H1 (cell line): ENCODE data around the gene SIK3.

ENCODE experiments used
- CBX8 ChIP-seq: fragments of 300-800, 300-1000 bp; sonication (generic); IDR thresholded peaks from 2 replicates; pipeline ENCODE4 v1.7.1; 2016; ENCODE audit warnings: low read depth, low read length, borderline replicate concordance
- CHD2 ChIP-seq: IDR thresholded peaks from 2 replicates; pipeline ENCODE4 v1.6.1; 2012; ENCODE audit warnings: low read length, improper control_type of control experiment
- EP300 ChIP-seq, 2 experiments: IDR thresholded peaks; 1 replicate in 1 of 2; 2 replicates in 1 of 2; pipeline ENCODE4 v1.6.1; 2011 to 2012; ENCODE audit warnings: low read depth in 2 of 2, low read length in 2 of 2, mild to moderate bottlenecking in 2 of 2, borderline replicate concordance in 1 of 2, inconsistent platforms in 1 of 2, moderate library complexity in 1 of 2
- HDAC2 ChIP-seq, 2 experiments: fragments of 300-600 bp in 1 of 2; sonication (generic) in 1 of 2; IDR thresholded peaks; 2 replicates each; pipeline ENCODE4 v1.6.1; 2011 to 2012; ENCODE audit warnings: low read depth in 2 of 2, low read length in 2 of 2, mild to moderate bottlenecking in 2 of 2, moderate library complexity in 2 of 2, borderline replicate concordance in 1 of 2, inconsistent platforms in 1 of 2
- KDM1A ChIP-seq: fragments of 200-600, 300-600 bp; sonication (generic); IDR thresholded peaks from 2 replicates; pipeline ENCODE4 v1.7.1; 2016; ENCODE audit warnings: mild to moderate bottlenecking, low read length, borderline replicate concordance
- MAFK ChIP-seq: IDR thresholded peaks from 2 replicates; pipeline ENCODE4 v1.6.1; 2012; ENCODE audit warnings: low read depth, mild to moderate bottlenecking, improper control_type of control experiment, low read length
- PHF8 ChIP-seq: fragments of 200-600 bp; sonication (generic); conservative IDR thresholded peaks from 2 replicates; pipeline ENCODE4 v1.7.1; 2012; ENCODE audit warnings: low read depth, mild to moderate bottlenecking, inconsistent platforms, low read length, moderate library complexity
- POLR2AphosphoS5 ChIP-seq: IDR thresholded peaks from 2 replicates; pipeline ENCODE4 v1.6.1; 2011; ENCODE audit warnings: low read depth, low read length
- RFX5 ChIP-seq: IDR thresholded peaks from 2 replicates; pipeline ENCODE4 v1.6.1; 2011; ENCODE audit warnings: low read depth, low read length, improper control_type of control experiment, borderline replicate concordance
- RXRA ChIP-seq: IDR thresholded peaks from 2 replicates; pipeline ENCODE4 v1.6.1; 2011; ENCODE audit warnings: low read depth, mild to moderate bottlenecking, low read length, moderate library complexity; ENCODE audit not compliant: insufficient read depth
- SP2 ChIP-seq: IDR thresholded peaks from 2 replicates; pipeline ENCODE4 v1.6.1; 2012; ENCODE audit warnings: mild to moderate bottlenecking, low read length, inconsistent platforms
- TAF1 ChIP-seq: IDR thresholded peaks from 2 replicates; pipeline ENCODE4 v1.6.1; 2011; ENCODE audit warnings: mild to moderate bottlenecking, low read depth, low read length
- TF ChIP-seq, protein P1 (sequence below), 3 experiments: IDR thresholded peaks; 1 replicate in 2 of 3; 2 replicates in 1 of 3; pipeline versions ENCODE4 v1.5.1 to v1.6.1; 2011; ENCODE audit warnings: low read length in 3 of 3, mild to moderate bottlenecking in 3 of 3, inconsistent platforms in 2 of 3, low read depth in 1 of 3, moderate library complexity in 1 of 3; ENCODE audit not compliant: insufficient read depth in 1 of 3; ENCODE audit errors: control extremely low read depth in 1 of 3
- TF ChIP-seq, protein P2 (sequence below): IDR thresholded peaks from 2 replicates; pipeline ENCODE4 v1.6.1; 2012; ENCODE audit warnings: inconsistent platforms

- TF ChIP-seq RFX5 (no peak), POLR2AphosphoS5 (peak; percentile 76), EP300 (IDR thresholded peaks at IDR 0.05; ENCODE audit: borderline replicate concordance in 1 of 2, low read depth in 2 of 2, low read length in 2 of 2) (no peak), SP2 (peak; percentile 19; the same call in 1 of the 2 replicates), CHD2 (no peak; the same call in 1 of the 2 replicates), RXRA (no peak), CBX8 (no peak), PHF8 (peak; percentile 91), TAF1 (peak; percentile 82), MAFK (no peak), HDAC2 (IDR thresholded peaks at IDR 0.05; ENCODE audit: borderline replicate concordance in 1 of 2, low read depth in 2 of 2, low read length in 2 of 2) (no peak), KDM1A (no peak)
- TF ChIP-seq, protein P1, sequence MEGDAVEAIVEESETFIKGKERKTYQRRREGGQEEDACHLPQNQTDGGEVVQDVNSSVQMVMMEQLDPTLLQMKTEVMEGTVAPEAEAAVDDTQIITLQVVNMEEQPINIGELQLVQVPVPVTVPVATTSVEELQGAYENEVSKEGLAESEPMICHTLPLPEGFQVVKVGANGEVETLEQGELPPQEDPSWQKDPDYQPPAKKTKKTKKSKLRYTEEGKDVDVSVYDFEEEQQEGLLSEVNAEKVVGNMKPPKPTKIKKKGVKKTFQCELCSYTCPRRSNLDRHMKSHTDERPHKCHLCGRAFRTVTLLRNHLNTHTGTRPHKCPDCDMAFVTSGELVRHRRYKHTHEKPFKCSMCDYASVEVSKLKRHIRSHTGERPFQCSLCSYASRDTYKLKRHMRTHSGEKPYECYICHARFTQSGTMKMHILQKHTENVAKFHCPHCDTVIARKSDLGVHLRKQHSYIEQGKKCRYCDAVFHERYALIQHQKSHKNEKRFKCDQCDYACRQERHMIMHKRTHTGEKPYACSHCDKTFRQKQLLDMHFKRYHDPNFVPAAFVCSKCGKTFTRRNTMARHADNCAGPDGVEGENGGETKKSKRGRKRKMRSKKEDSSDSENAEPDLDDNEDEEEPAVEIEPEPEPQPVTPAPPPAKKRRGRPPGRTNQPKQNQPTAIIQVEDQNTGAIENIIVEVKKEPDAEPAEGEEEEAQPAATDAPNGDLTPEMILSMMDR (IDR thresholded peaks at IDR 0.05; ENCODE audit: control extremely low read depth in 1 of 3, insufficient read depth in 1 of 3, low read depth in 1 of 3, low read length in 3 of 3) = no peak
- TF ChIP-seq, protein P2, sequence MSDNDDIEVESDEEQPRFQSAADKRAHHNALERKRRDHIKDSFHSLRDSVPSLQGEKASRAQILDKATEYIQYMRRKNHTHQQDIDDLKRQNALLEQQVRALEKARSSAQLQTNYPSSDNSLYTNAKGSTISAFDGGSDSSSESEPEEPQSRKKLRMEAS = peak; percentile 89
Measured at GRCh38 chr11:117143871-117144476, 45.7 kb upstream of the SIK3 start, which contains the start of gene PAFAH1B2.
